ENCODE measurements around the gene LINGO4. TPM values are rescaled to one million over a fixed set of nuclear protein-coding genes. Genes with fewer than 3 reads are reported as not detected.

Gene LINGO4
- total RNA-seq, 6 experiments from 2014 or later, result 0.12 to 0.37 (median 0.18) TPM

DNA sequence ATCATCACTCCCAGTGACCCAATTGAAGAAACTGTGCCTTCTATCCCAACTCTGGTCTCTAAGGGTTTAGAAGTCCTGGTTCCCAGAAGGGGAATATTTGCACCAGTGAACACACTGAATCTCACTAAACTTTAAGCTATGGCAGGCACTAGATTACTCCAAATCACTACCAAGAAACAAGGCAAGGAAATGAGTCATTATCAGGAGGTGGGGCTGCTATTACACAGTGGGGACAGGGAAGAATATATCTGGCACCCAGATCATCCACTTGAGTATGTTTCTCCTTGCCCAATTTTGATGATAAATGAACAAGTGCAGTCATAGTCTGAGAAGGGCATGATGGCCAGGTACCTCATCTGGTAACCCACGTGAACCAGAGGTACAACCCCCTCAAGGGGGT is 48.9 kb downstream of the LINGO4 start:
- H3K9me3 ChIP-seq, result no peaks in the 10 kb centered on the region
- H3K27ac ChIP-seq, result no peak overlapping the region
- H3K4me3 ChIP-seq, result no peak overlapping the region
- DNase-seq (no peak), ATAC-seq (no peak)
- no peak for TF ChIP-seq POLR2A (IDR thresholded peaks at IDR 0.05)
- TF ChIP-seq, protein P1, sequence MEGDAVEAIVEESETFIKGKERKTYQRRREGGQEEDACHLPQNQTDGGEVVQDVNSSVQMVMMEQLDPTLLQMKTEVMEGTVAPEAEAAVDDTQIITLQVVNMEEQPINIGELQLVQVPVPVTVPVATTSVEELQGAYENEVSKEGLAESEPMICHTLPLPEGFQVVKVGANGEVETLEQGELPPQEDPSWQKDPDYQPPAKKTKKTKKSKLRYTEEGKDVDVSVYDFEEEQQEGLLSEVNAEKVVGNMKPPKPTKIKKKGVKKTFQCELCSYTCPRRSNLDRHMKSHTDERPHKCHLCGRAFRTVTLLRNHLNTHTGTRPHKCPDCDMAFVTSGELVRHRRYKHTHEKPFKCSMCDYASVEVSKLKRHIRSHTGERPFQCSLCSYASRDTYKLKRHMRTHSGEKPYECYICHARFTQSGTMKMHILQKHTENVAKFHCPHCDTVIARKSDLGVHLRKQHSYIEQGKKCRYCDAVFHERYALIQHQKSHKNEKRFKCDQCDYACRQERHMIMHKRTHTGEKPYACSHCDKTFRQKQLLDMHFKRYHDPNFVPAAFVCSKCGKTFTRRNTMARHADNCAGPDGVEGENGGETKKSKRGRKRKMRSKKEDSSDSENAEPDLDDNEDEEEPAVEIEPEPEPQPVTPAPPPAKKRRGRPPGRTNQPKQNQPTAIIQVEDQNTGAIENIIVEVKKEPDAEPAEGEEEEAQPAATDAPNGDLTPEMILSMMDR (IDR thresholded peaks at IDR 0.05), result no peak
- peaks cover 0 to 18% (median 6%) of the 10 kb centered on the region in 4 donors for H3K36me3 ChIP-seq
- H3K27me3 ChIP-seq, result no peaks in the 10 kb centered on the region
- intact Hi-C loops (cut with DNase I), result no loop called here
- 78% methylated on average over 1 of the region's 1 CpG for WGBS (ENCODE audit: insufficient coverage, low coverage, low lambda C conversion rate, missing lambda C conversion rate)
- H3K4me1 ChIP-seq, result no peaks in the 10 kb centered on the region

Small RNA genes within 50 kb of the gene (small RNA-seq; reads per million reads assigned to genes)
- 0 reads per million in 2 experiments for gene RF00019

Other genes starting within 250 kb of the LINGO4 start
- gene SNX27, start 193.4 kb downstream of the LINGO4 start, total RNA-seq, result 10 to 100 TPM; 14.9 to 21.4 (median 16.9) TPM
- gene CELF3, start 88.6 kb downstream of the LINGO4 start, total RNA-seq, result not detected
- gene RIIAD1, start 83.9 kb downstream of the LINGO4 start, total RNA-seq, result not detected
- 10 to 100 TPM; 21.3 to 35.7 (median 28.4) TPM for gene MRPL9, start 41.9 kb downstream of the LINGO4 start, total RNA-seq
- gene TDRKH, start 14.9 kb downstream of the LINGO4 start, total RNA-seq, result 10 to 100 TPM in 1 of 6 experiments, 1 to 10 TPM in 5; 1.7 to 12.1 (median 3.3) TPM
- gene RORC, start 26.4 kb upstream of the LINGO4 start, total RNA-seq, result 10 to 100 TPM; 13.3 to 33.9 (median 21.5) TPM
- gene C2CD4D, start 34.4 kb upstream of the LINGO4 start, total RNA-seq, result not detected
- not detected for gene THEM5, start 48.3 kb upstream of the LINGO4 start, total RNA-seq
- gene THEM4, start 104.1 kb upstream of the LINGO4 start, total RNA-seq, result 10 to 100 TPM in 2 of 6 experiments, 1 to 10 TPM in 4; 8.5 to 19.1 (median 9.2) TPM
- gene S100A10, start 188.4 kb upstream of the LINGO4 start, total RNA-seq, result 100 to 1,000 TPM in 1 of 6 experiments, 10 to 100 TPM in 5; 48.5 to 192 (median 61.7) TPM
- gene S100A11, start 231.6 kb upstream of the LINGO4 start, total RNA-seq, result 10 to 100 TPM; 11.0 to 68.5 (median 25.3) TPM